Central memory CD4-positive, alpha-beta T cell (primary cell): Measurements from ENCODE around the gene RAB40AL.
"Not testable (repeated sequence)": the region's sequence is repeated elsewhere in the genome, so short reads cannot be mapped to it uniquely, and the experiment has no call there.

Experiments
- DNase-seq: peaks from one replicate; pipeline ENCODE4 v3.0.0; 2022
- total RNA-seq, 3 experiments: gene quantifications; one replicate each; lab custom pipeline; 2026; lab: John Stamatoyannopoulos, UW

Gene RAB40AL
- 0 to 0.04 (median 0) reads per million in 3 experiments for total RNA-seq

GRCh38 chrX:102936972-102937371, at the start of gene RAB40AL:
TSS of gene RAB40AL (plus strand) at chrX:102937272. CDS start at chrX:102937319, 47 bp downstream.
- not testable (repeated sequence) for DNase-seq

- DNase-seq, result no peak
These were observed 49.4 kb upstream of the RAB40AL start for GRCh38 chrX:102887687-102888086.

- no peak for DNase-seq
These were observed 45.0 kb upstream of the RAB40AL start for GRCh38 chrX:102892103-102892502.

GRCh38 chrX:102899940-102900916, 36.8 kb upstream of the RAB40AL start:
- DNase-seq, result peak; percentile 61

- no peak for DNase-seq
These were observed 34.7 kb upstream of the RAB40AL start for GRCh38 chrX:102902355-102902754.

GRCh38 chrX:102930990-102931756, 5.9 kb upstream of the RAB40AL start:
- DNase-seq, result no peak

- peak; percentile 12 for DNase-seq
These were observed 2.4 kb upstream of the RAB40AL start for GRCh38 chrX:102934624-102935023.

GRCh38 chrX:102950908-102951866, 14.1 kb downstream of the RAB40AL start:
- peak; percentile 32 for DNase-seq

- no peak for DNase-seq
These were observed 20.7 kb downstream of the RAB40AL start for GRCh38 chrX:102957751-102958150.

GRCh38 chrX:102958794-102959193, 21.7 kb downstream of the RAB40AL start:
- DNase-seq, result no peak

GRCh38 chrX:102959471-102959870, 22.4 kb downstream of the RAB40AL start:
- no peak for DNase-seq

- no peak for DNase-seq
These were observed 26.9 kb downstream of the RAB40AL start for GRCh38 chrX:102963955-102964354.

- no peak for DNase-seq
These were observed 27.9 kb downstream of the RAB40AL start for GRCh38 chrX:102964940-102965339.

GRCh38 chrX:102966701-102967100, 29.6 kb downstream of the RAB40AL start:
- DNase-seq, result no peak

GRCh38 chrX:102968216-102968615, 31.1 kb downstream of the RAB40AL start:
- DNase-seq, result no peak

- DNase-seq, result not testable (repeated sequence)
These were observed 34.5 kb downstream of the RAB40AL start for GRCh38 chrX:102971536-102971935.

GRCh38 chrX:102975016-102975415, 37.9 kb downstream of the RAB40AL start:
- DNase-seq, result no peak

- no peak for DNase-seq
These were observed 39.2 kb downstream of the RAB40AL start for GRCh38 chrX:102976286-102976685.

- no peak for DNase-seq
These were observed 39.9 kb downstream of the RAB40AL start for GRCh38 chrX:102976793-102977495.

GRCh38 chrX:102978594-102978993, 41.5 kb downstream of the RAB40AL start:
- DNase-seq, result no peak

GRCh38 chrX:102979536-102979935, 42.5 kb downstream of the RAB40AL start:
- DNase-seq, result no peak

GRCh38 chrX:102983205-102983604, 46.1 kb downstream of the RAB40AL start:
- DNase-seq, result no peak
